Stimulated activated CD4-positive, alpha-beta T cell treated with anti-CD3 and anti-CD28 coated beads, Interleukin-4, amount 100 ng/mL, for 24 hours (primary cell): Measurements from ENCODE around the gene MACROD2.

Experiments used
- DNase-seq: peaks from one replicate; pipeline ENCODE4 v3.0.0-alpha.2; 2020

The MACROD2 gene

GRCh38 chr20:14685183-14685582, 689.9 kb downstream of the MACROD2 start:
- DNase-seq = no peak

- no peak for DNase-seq
Measured at GRCh38 chr20:14687313-14687712, 692.0 kb downstream of the MACROD2 start.

DNA sequence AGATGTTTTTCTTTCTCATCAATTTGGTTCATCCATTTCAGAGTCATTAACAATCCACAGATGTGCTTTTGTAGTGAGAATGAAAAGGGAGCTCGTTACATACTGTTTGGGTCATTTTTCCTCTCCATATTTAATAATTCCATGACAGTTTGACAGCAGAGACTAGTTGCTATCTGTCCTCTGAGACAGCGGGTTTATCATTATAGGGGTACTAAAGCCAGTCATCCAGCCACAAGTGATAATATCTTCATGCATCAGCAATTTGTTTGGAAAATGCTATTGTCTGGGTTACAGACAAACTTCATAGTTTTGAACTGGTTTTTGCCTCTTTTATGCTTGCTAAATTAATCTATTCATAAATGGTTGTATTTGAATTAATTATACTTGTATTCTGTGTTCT, 692.7 kb downstream of the MACROD2 start:
- DNase-seq = no peak

GRCh38 chr20:14691994-14692393, 696.7 kb downstream of the MACROD2 start:
- no peak for DNase-seq

GRCh38 chr20:14696478-14696877, 701.2 kb downstream of the MACROD2 start:
- no peak for DNase-seq

DNA sequence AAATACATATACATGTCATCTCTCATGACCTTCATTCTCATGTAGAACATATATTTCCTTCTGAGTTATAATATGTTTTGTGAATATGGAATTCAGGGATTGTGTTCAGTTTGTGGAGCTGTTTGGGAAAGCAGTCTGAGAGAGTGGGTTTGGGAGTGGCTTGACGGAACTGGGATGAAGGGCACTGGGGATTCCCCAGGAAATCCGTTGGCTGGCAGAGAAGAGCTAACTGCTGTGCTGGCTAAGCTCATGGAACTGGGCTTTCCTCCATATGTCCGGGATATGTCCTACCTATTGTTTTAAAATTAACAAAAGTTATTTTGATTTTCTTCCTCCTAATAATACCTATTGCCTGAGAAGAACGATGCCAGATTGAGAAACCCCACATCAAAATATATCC, 701.6 kb downstream of the MACROD2 start:
- no peak for DNase-seq

- DNase-seq = no peak
Measured at GRCh38 chr20:14698125-14698524, 702.8 kb downstream of the MACROD2 start.

DNA sequence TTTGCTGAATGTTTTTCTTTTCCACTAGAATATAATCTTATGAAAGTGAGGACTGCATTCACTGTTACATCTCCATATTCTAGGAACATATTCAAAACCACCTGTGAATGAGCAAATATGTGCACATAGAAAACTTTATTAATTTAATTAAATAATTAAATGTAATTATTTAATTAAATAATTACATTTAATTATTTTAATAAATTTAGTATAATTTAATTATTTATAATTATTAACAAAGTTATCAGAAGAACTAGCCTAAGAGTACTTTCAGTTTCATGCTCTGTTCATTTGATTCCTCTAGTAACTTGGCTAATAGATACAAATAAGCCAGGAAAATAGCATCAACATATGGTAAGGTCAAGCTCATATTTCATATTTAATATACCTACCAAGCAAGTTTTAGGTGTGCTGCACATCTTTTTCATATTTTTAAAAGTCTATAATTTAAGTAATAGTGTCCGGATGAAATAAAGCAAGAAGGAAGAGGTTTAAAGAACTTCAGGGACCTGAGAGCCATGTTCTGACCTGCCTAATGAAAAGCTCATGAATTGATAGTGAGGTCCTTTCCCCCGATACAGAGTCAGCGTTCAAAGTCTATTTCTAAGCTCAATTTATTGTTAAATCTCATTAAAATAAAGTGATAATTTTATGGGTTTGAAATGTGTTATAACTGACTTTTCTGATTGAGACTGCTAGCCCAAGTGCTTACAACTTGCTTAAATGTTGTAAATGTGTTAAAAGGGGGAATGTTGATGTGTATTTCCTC, 703.5 kb downstream of the MACROD2 start:
- no peak for DNase-seq

DNA sequence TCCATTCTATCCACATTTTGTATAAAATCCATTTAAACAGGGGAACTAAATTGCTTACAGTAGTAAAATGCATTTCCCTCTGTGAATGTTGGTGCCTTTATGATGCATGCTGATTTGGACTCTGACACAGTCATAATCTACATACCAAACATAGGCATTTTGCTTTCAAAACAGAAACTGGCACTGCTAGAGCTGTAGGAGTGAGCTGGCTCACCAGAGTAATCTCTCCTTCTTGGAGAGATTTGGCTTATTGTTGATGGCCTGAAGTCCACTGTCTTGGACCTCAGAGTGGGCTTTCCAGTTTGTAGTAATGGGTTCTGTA, 705.3 kb downstream of the MACROD2 start:
- no peak for DNase-seq

- DNase-seq = no peak
Measured at GRCh38 chr20:14701326-14701725, 706.0 kb downstream of the MACROD2 start.

GRCh38 chr20:14706555-14706954, 711.2 kb downstream of the MACROD2 start:
- no peak for DNase-seq

DNA sequence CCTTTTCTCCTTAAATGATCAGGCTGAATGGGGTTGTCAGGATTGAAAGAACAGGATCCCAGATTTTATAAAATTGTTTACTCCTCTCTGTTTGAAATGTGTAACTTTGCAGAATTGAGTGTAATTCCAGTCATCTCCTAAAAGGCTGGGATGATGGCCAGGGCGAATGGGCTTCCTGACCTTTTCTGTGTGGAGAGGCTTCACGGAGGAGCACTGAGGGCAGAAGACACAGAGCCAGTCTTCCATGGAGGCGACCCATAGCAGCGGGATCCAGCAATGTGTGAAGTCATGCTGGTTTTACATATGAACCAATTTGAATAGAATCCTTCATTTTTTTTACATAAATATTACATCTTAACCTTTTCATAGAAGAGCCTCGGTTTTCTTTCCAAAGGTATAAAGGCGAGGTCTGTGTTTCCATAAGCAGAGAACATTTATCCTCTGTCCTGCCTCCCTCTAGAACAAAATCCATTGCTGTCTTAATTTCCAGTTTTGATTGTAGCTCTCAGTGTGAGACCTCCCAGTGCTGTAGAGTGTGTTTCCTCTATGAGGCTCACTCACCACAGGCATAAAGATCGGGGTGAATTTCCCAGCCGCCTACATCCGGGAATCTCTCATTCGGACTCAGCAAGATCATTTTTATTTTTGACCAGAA, 711.8 kb downstream of the MACROD2 start:
- no peak for DNase-seq

DNA sequence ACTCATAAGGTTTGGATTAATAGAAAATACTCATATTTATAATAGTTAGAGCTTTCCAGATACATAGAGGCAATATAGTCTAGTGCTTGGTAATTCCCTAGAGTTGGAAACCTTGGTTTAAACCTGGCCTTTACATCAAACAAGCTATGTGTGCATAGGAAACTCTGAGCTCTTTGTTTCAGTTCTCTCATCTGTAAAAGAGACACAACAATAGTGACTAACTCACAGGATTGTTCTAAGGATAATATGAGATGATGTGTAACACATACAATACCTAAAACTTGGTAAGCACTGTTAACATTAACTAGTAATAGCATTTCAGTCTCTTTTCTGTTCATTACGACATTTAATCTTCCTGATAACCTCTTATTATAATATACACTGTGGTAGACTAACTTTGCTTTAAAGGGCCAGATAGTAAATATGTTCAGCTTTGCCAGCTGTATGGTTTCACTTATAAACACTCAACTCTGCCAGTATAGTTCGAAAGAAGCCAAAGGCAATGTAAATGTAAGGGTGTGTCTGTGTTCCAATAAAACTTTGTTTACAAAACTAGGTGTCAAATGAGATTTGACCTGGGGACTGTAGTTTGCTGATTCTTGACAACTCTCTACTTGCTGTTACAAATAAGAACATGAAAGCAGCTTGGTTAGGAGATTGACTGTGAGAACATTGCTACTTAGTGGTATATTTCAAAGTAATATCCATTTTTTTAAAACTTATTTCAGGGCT, 712.7 kb downstream of the MACROD2 start:
- DNase-seq = no peak

DNA sequence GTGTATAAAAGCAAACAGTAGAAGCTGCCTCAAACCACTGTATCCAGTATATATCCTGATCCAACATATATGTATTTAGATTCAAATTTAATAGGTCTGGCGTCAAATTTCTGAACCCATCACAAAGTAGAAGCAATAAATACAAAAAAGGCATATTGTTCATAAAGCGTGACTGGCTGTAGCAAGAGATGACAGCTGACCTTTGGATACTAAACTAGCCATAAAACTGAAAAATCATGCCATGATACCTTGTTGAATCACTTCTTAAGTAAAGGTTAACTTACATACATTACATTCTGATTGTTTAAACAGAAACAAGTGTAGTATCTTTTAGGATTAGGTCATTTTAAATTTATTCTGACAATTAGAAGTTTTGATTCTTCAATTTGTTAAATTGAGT, 714.1 kb downstream of the MACROD2 start:
- DNase-seq = no peak

DNA sequence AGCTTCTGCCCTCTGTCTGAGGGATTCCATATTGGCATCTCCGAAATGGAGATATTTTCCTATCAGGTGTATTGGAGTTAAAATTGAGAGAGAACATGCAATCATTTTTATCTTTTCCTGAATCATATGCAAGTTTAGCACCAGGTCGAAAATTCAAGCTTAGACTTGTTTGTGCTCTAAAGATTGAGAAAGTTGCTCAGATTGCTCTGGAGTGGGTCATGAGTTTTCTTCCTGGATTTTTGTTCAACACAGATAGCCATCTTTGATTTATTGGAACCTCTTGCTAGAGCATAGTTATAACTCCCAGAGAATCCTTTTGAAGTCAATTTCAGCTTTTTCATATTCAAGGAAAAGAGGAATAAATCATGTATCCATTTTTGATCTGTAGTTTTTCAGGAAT, 715.6 kb downstream of the MACROD2 start:
- DNase-seq = no peak

DNA sequence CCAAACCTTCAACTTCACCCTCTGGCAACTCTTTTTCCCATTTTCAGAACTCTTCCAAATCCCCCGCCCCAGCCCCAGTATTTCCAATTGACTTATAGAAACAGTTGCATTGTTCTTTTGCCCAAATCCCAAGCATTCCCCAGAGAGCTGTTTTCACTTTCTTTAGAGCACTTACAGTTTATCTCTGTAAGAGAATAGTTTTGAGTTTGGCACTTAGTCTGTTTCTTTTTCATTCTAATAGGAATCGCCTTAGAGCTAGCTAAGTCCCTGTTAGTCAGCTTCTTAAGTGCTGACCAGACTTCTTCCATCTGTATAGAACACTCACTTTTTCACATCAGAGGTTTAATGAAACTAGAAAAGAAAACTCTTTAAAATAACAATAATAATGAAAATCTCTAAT, 716.3 kb downstream of the MACROD2 start:
- no peak for DNase-seq

GRCh38 chr20:14712302-14712739, 717.0 kb downstream of the MACROD2 start:
- no peak for DNase-seq

- DNase-seq = no peak
Measured at GRCh38 chr20:14715400-14715799, 720.1 kb downstream of the MACROD2 start.

DNA sequence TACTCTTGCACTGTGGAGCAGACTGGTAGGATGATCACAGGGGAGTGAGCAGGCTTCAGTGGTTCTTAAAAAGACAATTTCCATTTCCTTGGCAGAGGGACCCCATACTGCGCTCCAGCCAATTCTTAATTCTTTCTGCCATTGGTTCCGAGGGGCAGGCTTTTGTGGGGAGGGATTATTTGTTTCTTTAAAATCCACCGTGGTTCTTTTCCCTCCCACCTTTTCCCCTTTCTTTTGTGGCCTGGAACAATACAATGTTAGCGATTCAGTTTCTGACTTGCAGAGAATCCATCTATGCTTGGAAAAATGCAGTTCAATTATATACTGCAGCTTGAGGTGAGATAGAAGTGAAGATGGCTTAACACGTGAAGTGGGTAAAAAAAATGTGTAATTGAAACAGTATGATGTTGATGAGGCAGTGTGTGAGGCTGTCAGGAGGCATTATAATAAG, 721.1 kb downstream of the MACROD2 start:
- DNase-seq = no peak

DNA sequence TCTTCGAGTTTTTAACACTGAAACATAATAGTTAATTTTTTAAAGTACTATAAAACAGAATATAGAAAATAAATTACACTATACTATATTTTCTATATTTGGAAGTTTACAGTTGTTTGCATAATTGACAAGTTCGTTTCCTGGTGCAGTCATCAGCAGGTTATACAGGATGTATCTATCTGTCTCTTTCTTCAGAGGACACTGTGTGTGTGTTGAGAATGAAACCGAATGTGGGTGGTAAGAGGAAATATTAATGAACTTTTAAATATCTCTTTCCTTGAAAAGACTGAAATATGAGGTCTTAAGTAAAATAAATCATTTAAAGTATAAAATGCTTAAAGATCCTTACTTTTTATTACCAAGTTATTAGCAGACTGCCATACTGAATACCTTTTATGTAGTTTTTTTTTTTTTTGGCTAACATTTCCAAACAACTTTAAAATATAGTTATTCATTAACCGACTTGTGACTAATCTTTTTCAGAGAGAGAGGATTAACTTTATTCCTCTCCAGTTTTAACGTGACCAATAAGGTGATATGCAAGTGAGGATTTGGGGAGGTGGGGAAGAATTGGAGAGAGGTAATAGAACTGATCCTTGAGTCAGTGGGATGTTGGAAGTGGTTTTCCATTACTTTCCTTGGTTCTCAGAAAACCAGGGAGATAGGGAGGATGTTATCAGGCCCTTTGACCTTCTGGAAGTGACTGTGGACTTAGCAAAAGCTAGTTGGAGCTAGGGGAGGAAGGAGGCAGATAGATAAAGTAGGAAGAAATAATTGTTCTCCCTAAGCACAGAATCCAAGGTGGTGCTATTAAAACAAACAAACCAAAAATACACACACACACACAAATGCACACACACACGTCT, 722.1 kb downstream of the MACROD2 start:
- DNase-seq = no peak

GRCh38 chr20:14720251-14720650, 724.9 kb downstream of the MACROD2 start:
- no peak for DNase-seq

- no peak for DNase-seq
Measured at GRCh38 chr20:14721926-14722452, 726.7 kb downstream of the MACROD2 start.

DNA sequence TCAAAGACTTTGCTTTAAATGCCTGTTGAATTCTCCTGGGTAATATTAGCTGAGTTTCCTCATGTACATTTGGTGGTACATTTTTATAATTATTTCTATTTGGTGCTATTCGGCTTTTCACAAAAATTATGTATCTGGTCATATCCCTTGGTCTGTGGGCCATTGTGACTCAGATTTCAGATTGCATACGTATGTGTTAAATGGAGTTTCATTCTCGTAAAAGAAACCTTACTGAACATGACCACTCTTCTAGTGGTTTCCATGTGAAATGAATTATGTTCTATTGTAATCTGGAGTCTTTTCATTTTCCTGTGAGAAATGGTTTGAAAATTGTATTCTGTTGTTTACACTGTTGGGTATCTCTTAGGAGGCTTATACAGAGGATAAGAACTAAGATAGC, 728.3 kb downstream of the MACROD2 start:
- no peak for DNase-seq
